HG03039 (cell line): ENCODE results near the gene MIF4GD.
"Not testable (repeated sequence)": the region's sequence is repeated elsewhere in the genome, so short reads cannot be mapped to it uniquely, and the experiment has no call there.

Source experiments
- ATAC-seq: cut with Tn5 transposase; IDR thresholded peaks from one replicate; pipeline ENCODE4 v1.9.1; 2021; ENCODE audit warnings: mild to moderate bottlenecking, moderate library complexity; ENCODE audit not compliant: unreplicated experiment

Gene MIF4GD

DNA sequence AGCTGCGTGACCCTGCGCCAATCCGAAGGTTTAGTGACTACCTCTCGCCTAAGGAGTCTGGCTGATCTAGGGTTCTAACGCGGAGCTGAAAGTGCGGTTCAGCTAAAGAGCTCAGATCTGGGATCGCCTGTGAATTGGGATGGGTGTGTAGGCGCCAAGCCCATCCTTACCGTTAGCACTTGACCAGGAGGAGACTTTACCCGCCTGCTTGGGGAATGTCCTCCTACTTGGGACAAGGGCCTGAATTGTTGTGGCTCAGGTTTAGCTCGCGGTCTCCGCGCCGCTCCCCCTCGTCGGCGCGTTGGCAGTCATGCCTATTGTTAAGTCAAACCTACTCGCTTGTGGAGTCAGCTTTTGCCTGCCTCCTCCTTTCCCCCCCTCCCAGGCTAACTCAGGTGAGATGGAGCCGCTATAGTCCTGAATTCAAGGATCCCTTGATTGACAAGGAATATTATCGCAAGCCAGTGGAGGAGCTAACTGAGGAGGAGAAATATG, 8.9 kb downstream of the MIF4GD start:
- no peak for ATAC-seq

GRCh38 chr17:75261336-75262111, 9.5 kb downstream of the MIF4GD start, which contains the start of the genes GGA3 and MRPS7:
GGA3 (minus strand) TSS chr17:75261606; CDS start chr17:75261587, 19 bp downstream.
MRPS7 (plus strand) TSS chr17:75261879; CDS start chr17:75261901, 22 bp downstream.
- peak; percentile 84 for ATAC-seq

DNA sequence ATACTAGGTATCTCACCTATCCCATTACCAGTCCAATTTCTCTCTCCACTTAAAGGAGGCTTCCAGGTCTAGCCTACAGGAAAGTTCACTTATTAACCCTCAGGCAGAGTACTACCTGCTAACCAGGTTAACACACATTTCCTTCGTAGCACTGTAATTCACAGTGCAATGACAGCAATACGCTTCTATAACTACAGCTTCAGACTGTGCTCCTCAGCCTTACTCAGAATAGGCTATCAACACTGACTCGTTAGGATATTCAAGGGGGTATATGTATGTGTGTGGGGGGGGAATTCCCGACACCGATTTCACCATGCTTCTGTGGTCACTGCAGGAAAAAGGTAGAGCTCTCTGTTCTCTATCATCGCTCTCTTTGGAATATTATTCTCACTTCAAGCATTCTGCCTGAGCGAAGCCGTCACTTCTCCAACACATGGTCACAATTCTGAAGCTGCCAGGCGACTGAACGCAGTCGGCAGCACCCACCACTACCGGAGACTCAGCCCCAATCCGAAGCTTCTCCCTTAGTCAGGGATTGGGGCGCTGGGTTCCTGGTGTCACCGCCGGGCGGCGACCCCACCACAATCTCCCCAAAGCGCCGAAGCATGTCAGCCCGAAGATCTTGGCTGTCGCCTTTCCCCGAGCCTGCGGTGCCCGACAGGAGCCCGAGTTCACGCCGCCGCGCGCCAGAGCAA, 10.2 kb downstream of the MIF4GD start:
- ATAC-seq: peak; percentile 5

DNA sequence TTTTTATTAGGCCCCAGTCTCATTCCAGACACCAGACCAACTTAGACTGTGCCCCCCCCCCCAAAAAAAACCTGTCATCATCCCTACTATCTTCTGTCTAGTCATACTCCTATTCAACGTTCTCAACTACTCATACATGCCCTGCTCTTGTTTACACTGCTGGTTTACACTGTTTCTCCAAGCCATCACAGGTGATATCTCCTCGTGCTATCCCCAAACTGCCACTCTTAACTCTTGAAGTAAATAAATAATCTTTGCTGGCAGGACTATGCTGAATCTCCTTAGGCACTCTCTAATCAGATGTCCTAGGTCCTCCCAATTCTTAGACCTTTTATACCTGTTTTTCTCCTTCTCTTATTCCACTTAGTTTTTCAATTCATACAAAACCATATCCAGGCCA, 13.8 kb downstream of the MIF4GD start:
- not testable (repeated sequence) for ATAC-seq

DNA sequence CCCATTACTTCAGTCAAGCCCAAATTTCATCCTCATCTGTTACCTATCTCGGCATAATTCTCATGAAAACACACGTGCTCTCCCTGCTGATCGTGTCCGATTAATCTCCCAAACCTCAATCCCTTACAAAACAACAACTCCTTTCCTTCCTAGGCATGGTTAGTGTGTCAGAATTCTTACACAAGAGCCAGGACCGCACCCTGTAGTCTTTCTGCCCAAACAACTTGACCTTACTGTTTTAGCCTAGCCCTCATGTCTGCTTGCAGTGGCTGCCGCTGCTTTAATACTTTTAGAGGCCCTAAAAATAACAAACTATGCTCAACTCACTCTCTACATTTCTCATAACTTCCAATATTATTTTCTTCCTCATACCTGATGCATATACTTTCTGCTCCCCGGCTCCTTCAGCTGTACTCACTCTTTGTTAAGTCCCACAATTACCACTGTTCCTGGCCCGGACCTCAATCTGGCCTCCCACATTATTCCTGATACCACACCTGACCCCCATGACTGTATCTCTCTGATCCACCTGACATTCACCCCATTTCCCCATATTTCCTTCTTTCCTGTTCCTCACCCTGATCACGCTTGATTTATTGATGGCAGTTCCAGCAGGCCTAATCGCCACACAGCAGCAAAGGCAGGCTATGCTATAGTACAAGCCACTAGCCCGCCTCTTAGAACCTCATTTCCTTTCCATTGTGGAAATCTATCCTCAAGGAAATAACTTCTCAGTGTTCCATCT, 14.9 kb downstream of the MIF4GD start:
- ATAC-seq: not testable (repeated sequence)

- no peak for ATAC-seq
Measured at GRCh38 chr17:75252039-75252816, 18.8 kb downstream of the MIF4GD start.

- ATAC-seq: peak; percentile 89
Measured at GRCh38 chr17:75250009-75250471, 21.0 kb downstream of the MIF4GD start.

GRCh38 chr17:75249564-75249963, 21.5 kb downstream of the MIF4GD start:
- peak; percentile 5 for ATAC-seq

DNA sequence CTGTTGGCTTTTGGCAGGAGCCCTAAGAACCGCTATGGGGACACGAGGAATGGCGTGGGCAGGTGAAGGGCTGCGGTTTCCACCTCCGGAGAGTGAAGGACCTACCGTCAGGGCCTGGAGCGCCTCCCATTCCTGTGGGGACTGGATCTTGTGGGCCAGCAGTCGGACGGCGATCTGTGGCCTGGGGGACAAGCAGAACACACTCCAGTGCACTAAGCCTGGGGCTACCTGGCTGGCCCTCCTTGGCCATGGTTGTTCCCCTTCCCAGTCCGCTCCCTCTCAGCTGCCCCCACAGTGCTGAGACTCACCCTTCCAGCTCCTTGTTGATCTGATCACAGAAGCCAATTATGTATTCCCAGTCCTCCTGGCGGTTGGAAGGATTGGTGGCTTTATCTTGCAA, 24.6 kb downstream of the MIF4GD start:
- no peak for ATAC-seq

GRCh38 chr17:75245011-75245410, 26.0 kb downstream of the MIF4GD start:
- no peak for ATAC-seq

- ATAC-seq: no peak
Measured at GRCh38 chr17:75244133-75244866, 26.7 kb downstream of the MIF4GD start.

DNA sequence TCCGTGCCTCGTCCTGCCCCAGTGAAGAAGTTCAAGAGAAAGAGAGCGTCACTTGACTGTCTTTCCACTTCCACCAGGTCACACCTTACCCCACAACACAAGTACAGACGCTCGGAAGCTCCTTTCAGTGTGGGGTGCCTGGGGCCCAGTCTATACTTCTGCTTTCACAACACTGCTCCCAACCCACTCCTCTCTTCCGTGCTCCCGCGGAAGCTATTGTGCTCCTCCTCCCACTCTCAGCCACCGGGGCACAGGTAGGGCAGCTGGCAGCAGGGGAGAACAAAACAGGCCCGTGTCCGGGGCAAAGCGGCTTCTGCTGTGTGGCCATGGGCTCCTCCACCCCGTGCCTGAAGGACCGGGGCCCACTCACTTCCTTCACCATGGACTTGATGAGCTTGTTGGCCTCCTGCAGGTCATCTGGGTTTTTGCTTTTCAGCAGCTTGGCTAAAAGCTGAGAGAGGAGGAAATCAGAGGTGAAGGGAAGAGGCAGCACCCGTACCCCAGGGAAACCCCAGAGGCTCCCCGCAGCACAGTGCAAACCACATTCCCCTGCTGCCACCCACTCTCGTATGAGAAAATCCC, 28.5 kb downstream of the MIF4GD start:
- ATAC-seq: no peak

DNA sequence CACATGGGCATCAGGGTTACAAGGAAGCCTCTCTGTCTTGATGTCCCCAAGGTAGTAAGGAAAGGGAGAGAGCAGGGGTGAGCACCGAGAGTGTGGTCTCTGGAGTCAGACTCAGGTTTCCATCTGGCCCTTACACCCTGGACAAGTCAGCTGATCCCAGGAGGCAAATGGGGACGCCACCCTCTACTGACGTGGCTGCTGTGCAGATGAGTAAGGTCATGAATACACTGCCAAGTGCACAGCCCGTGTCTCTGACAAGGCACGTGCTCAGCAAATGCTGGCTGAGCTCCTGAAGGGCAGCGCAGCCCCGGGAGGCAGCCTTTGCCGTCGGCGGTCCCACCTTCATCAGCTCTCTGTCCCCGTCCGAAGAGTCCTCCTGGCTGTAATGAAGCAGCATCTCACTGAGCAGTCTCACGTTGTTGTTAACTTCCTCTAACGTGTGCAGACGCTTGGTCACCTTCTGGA, 29.0 kb downstream of the MIF4GD start:
- ATAC-seq: no peak

- ATAC-seq: no peak
Measured at GRCh38 chr17:75241502-75241901, 29.5 kb downstream of the MIF4GD start.

DNA sequence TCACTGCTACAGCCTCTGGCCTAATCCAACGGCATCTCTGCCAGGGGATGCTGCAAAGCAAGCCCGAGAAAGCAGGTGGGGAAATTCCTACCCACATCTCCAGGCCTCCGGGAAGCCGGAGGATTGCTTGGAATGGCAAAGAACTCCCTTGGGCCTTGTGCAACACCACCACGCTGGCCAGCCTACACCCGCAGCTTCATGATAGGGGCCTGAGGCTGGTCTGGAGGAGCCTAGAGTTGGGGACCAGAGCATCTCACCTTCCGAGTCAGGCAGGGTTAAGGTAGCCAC, 29.9 kb downstream of the MIF4GD start:
- ATAC-seq: no peak

GRCh38 chr17:75240394-75241142, 30.5 kb downstream of the MIF4GD start:
- ATAC-seq: no peak

GRCh38 chr17:75239778-75240393, 31.1 kb downstream of the MIF4GD start:
- ATAC-seq: no peak

GRCh38 chr17:75239214-75239613, 31.8 kb downstream of the MIF4GD start:
- no peak for ATAC-seq
